SU-DHL-6 (cell line): ENCODE data around the gene NRARP.

Experiments used
- H2AFZ ChIP-seq: fragments of 200-600 bp; sonication (generic); 2 replicates; pipeline ENCODE4 v1.6.1; 2014; ENCODE audit warnings: low read depth, mild to moderate bottlenecking, moderate library complexity, mixed read lengths, antibody characterized with exemption, low read length; ENCODE audit not compliant: severe bottlenecking
- H3F3A ChIP-seq: fragments of 200-600 bp; shearing (Covaris generic); 2 replicates; pipeline ENCODE4 v1.6.0; 2016; ENCODE audit warnings: antibody characterized with exemption, mild to moderate bottlenecking; ENCODE audit not compliant: insufficient read depth
- H3K27ac ChIP-seq: fragments of 200-600 bp; sonication (generic); 2 replicates; pipeline ENCODE4 v1.5.1; 2016; ENCODE audit warnings: low read depth, mild to moderate bottlenecking, low read length, moderate library complexity, mixed read lengths
- H3K27me3 ChIP-seq: fragments of 200-600 bp; sonication (generic), shearing (Covaris generic); 2 replicates; pipeline ENCODE4 v1.6.0; 2014; ENCODE audit warnings: mild to moderate bottlenecking, low read length
- H3K36me3 ChIP-seq: fragments of 200-600 bp; sonication (generic); 2 replicates; pipeline ENCODE4 v1.6.1; 2014; ENCODE audit warnings: mild to moderate bottlenecking, low read length, mixed read lengths
- H3K4me2 ChIP-seq: fragments of 300-600, 200-600 bp; shearing (Covaris generic), sonication (generic); 2 replicates; pipeline ENCODE4 v1.6.0; 2014; ENCODE audit warnings: low read length, low read depth, mild to moderate bottlenecking; ENCODE audit not compliant: poor library complexity, severe bottlenecking
- H3K4me3 ChIP-seq: fragments of 200-600 bp; sonication (generic); 2 replicates; pipeline ENCODE4 v1.5.1; 2014; ENCODE audit warnings: antibody characterized with exemption, low read length, mild to moderate bottlenecking, mixed read lengths; ENCODE audit not compliant: insufficient read depth, poor library complexity, severe bottlenecking
- H3K79me2 ChIP-seq: fragments of 200-600 bp; sonication (generic); 2 replicates; pipeline ENCODE4 v1.6.1; 2014; ENCODE audit warnings: mild to moderate bottlenecking, low read length, moderate library complexity; ENCODE audit not compliant: insufficient read depth
- H3K9ac ChIP-seq: fragments of 200-600 bp; sonication (generic); 2 replicates; pipeline ENCODE4 v1.7.0; 2014; ENCODE audit warnings: mild to moderate bottlenecking, low read length
- H3K9me2 ChIP-seq: fragments of 200-600 bp; sonication (generic); replicated peaks from 2 replicates; pipeline ENCODE4 v1.6.1; 2014; ENCODE audit warnings: low read length; ENCODE audit not compliant: insufficient read depth
- H3K9me3 ChIP-seq: fragments of 200-600 bp; sonication (generic); 2 replicates; pipeline ENCODE4 v1.6.1; 2014; ENCODE audit warnings: low read length, mixed read lengths; ENCODE audit not compliant: insufficient read depth
- H4K20me1 ChIP-seq: fragments of 200-600 bp; sonication (generic); 2 replicates; pipeline ENCODE4 v1.6.1; 2014; ENCODE audit warnings: low read depth, mild to moderate bottlenecking, antibody characterized with exemption, low read length, moderate library complexity, mixed read lengths
- CTCF ChIP-seq: fragments of 200-600 bp; sonication (generic); IDR thresholded peaks from one replicate; pipeline ENCODE4 v1.5.1; 2017; ENCODE audit warnings: antibody characterized with exemption, mild to moderate bottlenecking, low read length, moderate library complexity; ENCODE audit not compliant: insufficient read depth, poor library complexity, severe bottlenecking
- EZH2phosphoT487 ChIP-seq: fragments of 200-600 bp; sonication (generic), shearing (Covaris generic); conservative IDR thresholded peaks from 2 replicates; pipeline ENCODE4 v1.6.1; 2018; ENCODE audit warnings: mild to moderate bottlenecking, antibody characterized with exemption, low read length, moderate library complexity, mixed read lengths

The NRARP gene

GRCh38 chr9:137314561-137315560, 12.8 kb upstream of the NRARP start:
- H3K27me3 ChIP-seq = no peaks in the 10 kb centered on the region
- H3K79me2 ChIP-seq = no peaks in the 10 kb centered on the region
- H3F3A ChIP-seq = no peaks in the 10 kb centered on the region
- no peaks in the 10 kb centered on the region for H4K20me1 ChIP-seq
- TF ChIP-seq EZH2phosphoT487 (no peak), CTCF (no peak)
- H3K9me3 ChIP-seq = no peaks in the 10 kb centered on the region
- no peaks in the 10 kb centered on the region for H3K36me3 ChIP-seq
- no peak overlapping the region for H3K4me2 ChIP-seq
- no peak overlapping the region for H3K9ac ChIP-seq
- no peak overlapping the region for H3K27ac ChIP-seq
- H2AFZ ChIP-seq = no peak overlapping the region
- no peak overlapping the region for H3K4me3 ChIP-seq
- H3K9me2 ChIP-seq = no peaks in the 10 kb centered on the region

- no peak overlapping the region for H3K4me3 ChIP-seq
- no peaks in the 10 kb centered on the region for H3K36me3 ChIP-seq
- H3K27me3 ChIP-seq = no peaks in the 10 kb centered on the region
- H4K20me1 ChIP-seq = no peaks in the 10 kb centered on the region
- TF ChIP-seq CTCF (no peak), EZH2phosphoT487 (no peak)
- H3F3A ChIP-seq = no peaks in the 10 kb centered on the region
- H3K4me2 ChIP-seq = no peak overlapping the region
- no peaks in the 10 kb centered on the region for H3K9me2 ChIP-seq
- no peak overlapping the region for H3K9ac ChIP-seq
- no peak overlapping the region for H2AFZ ChIP-seq
- H3K9me3 ChIP-seq = no peaks in the 10 kb centered on the region
- H3K27ac ChIP-seq = no peak overlapping the region
- no peaks in the 10 kb centered on the region for H3K79me2 ChIP-seq
These were observed 12.0 kb upstream of the NRARP start for GRCh38 chr9:137313956-137314560.

GRCh38 chr9:137313326-137313936, 11.4 kb upstream of the NRARP start:
- H3K4me3 ChIP-seq = no peak overlapping the region
- no peak overlapping the region for H2AFZ ChIP-seq
- no peaks in the 10 kb centered on the region for H3K9me3 ChIP-seq
- H3K79me2 ChIP-seq = no peaks in the 10 kb centered on the region
- TF ChIP-seq CTCF (no peak), EZH2phosphoT487 (no peak)
- H3K27me3 ChIP-seq = no peaks in the 10 kb centered on the region
- no peaks in the 10 kb centered on the region for H3K9me2 ChIP-seq
- no peak overlapping the region for H3K4me2 ChIP-seq
- no peaks in the 10 kb centered on the region for H3K36me3 ChIP-seq
- H3K9ac ChIP-seq = no peak overlapping the region
- no peak overlapping the region for H3K27ac ChIP-seq
- no peaks in the 10 kb centered on the region for H3F3A ChIP-seq
- H4K20me1 ChIP-seq = no peaks in the 10 kb centered on the region
